GM19351 (cell line): ENCODE measurements around the gene TPM1.
"Not testable (repeated sequence)": the region's sequence is repeated elsewhere in the genome, so short reads cannot be mapped to it uniquely, and the experiment has no call there.

ENCODE experiments used
- ATAC-seq: cut with Tn5 transposase; IDR thresholded peaks from one replicate; pipeline ENCODE4 v1.9.1; 2021; ENCODE audit warnings: mild to moderate bottlenecking, moderate library complexity; ENCODE audit not compliant: unreplicated experiment

The TPM1 gene

GRCh38 chr15:63041974-63042876 is at the start of gene TPM1:
Gene TPM1 (plus strand): TSS chr15:63042747. CDS start chr15:63042830, 83 bp downstream.
- no peak for ATAC-seq

- ATAC-seq: no peak
Measured at GRCh38 chr15:62993066-62993465, 49.5 kb upstream of the TPM1 start.

DNA sequence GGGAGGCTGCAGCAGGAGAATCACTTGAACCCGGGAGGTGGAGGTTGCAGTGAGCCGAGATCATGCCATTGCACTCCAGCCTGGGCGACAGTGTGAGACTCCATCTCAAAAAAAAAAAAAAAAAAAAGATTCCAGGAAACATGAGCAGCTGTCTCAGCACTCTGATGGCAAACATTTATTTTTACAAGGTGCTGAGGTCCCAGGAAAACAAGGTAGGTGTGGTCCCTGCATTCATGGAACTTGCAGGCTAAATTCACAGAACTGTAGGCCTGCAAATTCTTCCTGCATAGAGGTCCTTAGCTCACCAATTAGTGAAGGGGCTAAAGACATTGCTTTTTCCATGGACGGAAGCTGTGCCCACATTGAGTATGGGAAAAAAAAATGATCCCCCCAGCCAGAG is 48.9 kb upstream of the TPM1 start:
- ATAC-seq: not testable (repeated sequence)

GRCh38 chr15:62994439-62994838 is 48.1 kb upstream of the TPM1 start:
- no peak for ATAC-seq

DNA sequence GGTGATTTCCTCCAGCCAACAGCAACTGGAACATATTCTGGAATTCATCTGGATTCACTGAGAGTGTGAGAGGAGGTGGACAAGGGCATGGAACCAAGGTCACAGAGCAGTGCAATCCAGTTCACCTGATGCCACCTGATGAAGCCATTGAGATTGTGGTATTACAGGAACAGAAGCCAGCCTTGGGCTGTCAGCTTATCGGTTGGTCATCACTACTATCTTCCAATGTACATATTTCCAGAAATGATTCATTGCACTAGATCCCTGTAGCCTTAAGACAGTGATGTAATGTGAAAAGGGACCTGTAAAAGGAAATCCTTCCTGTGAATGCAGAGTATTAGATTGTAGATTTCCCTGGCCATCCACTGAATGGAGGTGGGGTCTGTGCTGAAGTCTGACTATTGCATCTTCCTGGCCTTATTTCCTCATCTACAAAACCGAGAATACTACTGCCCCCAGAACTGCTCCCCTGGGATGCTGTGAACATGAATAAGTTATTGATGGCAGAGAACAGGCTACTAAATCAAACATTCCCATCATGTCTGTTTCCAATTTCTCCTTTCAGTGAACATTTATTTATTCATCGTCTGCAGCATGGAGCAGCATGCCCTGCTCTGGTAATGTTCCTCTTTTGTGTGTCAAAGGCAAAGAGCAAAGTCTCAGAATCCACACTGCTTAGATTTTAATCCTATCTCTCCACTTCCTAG is 47.4 kb upstream of the TPM1 start:
- ATAC-seq: no peak

- no peak for ATAC-seq
Measured at GRCh38 chr15:62997441-62997840, 45.1 kb upstream of the TPM1 start.

GRCh38 chr15:62998262-62998890 is 44.2 kb upstream of the TPM1 start:
- no peak for ATAC-seq

- no peak for ATAC-seq
Measured at GRCh38 chr15:62999178-62999577, 43.4 kb upstream of the TPM1 start.

DNA sequence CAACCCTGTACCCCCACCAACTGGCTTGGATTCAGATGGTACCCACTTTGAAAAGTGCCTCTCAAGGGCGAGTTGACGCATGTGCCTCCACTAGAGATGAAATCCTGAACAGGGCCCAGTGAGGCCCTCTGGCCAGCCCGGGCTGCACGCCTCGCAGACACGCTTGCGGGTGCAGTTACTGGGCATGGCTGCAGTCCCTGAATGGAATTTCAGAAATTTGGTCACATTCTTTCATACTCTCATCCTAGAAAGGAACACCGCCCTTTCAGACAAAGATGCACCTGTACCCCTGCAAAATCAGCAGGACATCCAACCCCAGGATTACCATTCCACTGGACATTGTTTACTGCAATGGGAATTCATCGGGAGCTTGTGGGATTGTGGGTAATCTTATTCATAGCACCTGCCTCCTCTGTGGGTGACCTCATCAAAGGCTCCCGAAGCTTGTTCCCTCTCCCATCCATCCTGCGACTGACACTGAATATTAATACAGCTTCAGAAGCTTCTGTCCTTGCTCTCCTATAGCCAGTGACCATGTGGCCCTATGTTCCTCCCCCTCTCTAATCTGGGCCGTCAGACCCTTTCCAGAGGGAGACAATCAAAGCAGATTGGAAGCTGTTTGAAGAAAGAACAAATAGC is 42.5 kb upstream of the TPM1 start:
- ATAC-seq: no peak

- ATAC-seq: no peak
Measured at GRCh38 chr15:63000706-63001105, 41.8 kb upstream of the TPM1 start.

- ATAC-seq: no peak
Measured at GRCh38 chr15:63004211-63004610, 38.3 kb upstream of the TPM1 start.

- ATAC-seq: no peak
Measured at GRCh38 chr15:63006032-63006878, 36.3 kb upstream of the TPM1 start.

GRCh38 chr15:63008333-63009049 is 34.1 kb upstream of the TPM1 start:
- ATAC-seq: no peak

DNA sequence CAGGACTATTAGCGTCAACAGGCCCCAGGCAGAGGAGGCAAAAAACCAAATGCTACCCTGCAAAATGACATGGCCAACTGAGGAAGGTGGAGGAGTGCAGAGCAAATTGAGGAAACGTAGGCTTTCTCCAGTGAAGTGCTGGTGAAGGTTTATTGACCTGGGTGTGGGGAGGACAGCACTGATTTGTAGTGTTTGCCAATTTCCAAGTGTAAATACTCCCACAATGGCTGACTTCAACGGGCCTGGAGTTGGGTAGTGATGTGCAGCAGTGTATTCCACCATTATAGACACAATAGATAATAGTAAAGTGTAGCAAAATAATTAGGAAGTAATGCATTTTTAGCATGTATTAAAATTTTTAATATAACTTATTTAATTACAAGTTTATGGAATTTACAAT is 32.2 kb upstream of the TPM1 start:
- ATAC-seq: no peak

DNA sequence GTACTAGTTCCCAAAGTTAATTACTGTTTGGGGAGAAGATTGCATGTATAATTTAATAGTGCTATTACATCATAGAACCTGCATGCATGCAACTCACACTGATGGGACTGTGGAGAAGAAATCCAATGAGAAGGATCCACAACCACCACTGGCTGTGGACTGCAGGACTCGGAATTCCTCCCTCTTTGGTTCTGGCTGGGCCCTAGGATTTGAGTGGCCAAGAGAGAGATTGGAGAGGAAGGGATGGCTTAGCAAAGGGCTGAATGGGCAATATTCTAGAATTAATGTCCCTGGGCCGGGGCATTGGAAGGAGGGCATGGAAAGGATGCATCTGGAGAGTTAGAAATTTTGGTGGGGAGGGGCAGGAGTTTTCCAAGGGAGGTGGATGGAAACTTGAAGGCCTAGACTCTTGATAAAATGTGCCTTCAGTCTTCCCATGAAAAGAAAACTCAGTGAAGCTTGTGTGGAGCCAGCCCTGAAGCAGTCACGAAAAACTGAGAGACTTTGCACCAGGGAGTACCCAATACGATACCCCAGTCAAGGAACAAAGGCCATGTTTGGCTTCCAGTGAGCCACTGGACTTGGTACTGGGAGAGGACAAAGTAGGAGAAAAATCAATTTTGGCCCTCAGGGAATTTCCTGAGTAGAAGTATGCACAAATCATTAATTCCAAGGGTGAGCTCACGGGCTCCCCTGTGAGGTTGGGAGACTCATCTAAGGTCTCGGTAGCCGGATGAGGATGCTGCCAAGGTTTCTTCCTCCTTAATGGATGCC is 31.4 kb upstream of the TPM1 start:
- ATAC-seq: no peak

DNA sequence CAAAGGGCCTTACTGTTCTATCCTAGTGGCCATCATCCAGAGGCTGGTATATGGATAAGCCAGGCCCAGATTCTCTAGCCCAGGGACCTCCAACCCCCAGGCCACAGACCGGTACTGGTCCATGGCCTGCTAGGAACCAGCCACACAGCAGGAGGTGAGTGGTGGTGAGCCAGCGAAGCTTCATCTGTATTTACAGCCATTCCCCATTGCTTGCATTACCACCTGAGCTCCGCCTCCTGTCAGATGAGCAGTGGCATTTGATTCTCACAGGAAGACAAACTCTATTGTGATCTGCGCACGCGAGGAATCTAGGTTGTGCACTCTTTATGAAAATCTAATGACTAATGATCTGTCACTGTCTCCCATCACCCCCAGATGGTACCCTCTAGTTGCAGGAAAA is 30.1 kb upstream of the TPM1 start:
- ATAC-seq: no peak

DNA sequence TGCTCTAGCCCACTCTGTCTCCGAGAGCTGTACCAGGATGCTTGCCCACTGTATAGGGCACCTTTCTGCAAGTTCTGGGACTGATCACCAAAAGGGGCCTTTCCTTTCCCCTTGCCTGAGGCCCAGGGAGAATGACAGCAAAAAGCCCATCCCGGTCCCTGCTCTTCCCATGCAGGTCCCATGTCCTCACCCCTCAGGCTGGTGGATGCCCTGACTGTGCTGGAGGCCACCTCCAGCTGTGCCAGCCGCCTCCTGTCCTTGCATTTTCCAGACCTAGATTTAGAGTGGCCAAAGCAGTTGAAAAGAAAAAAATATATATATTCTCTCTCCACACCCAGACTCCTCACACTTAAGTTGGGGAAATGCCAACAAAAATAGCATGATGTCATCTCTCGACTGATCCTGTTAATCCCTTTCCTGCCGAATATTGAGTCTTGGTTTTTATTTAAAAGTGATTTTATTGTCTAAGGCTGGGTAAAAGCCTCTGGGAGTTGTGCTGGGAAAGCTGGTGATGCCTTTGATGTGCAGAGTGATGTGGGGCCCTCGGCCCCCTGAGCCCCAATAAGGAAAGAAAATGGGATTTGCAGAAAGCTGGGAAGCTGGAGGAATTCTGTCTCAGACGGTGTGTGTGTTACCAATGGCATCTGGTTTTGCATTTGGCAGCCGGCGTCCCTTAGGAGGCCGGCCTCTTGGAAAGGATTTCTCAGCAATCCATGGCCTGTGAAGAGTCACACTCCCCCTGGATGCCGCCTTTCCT is 29.3 kb upstream of the TPM1 start:
- ATAC-seq: no peak

GRCh38 chr15:63014578-63014977 is 28.0 kb upstream of the TPM1 start:
- ATAC-seq: no peak
